CD4-positive, alpha-beta T cell (primary cell): ENCODE data around the gene PPP1CA. TPM values are rescaled to one million over a fixed set of nuclear protein-coding genes. Genes with fewer than 3 reads are reported as not detected.
A peak's percentile ranks its signal among the peaks of the same experiment; 100 is the strongest.

Source experiments
- ATAC-seq: fragments of 200-7000 bp; cut with Tn5 transposase; one replicate; pipeline ENCODE4 v1.10.0; 2022; ENCODE audit warnings: mild to moderate bottlenecking; ENCODE audit not compliant: poor library complexity
- CTCF ChIA-PET: fragments of 350-600 bp; sonication (Branson Sonifier 250); formaldehyde crosslinking; loops from one replicate; lab custom pipeline; 2021; ENCODE audit warnings: antibody characterized with exemption, inconsistent platforms; lab: Charles Lee
- POLR2A ChIA-PET: fragments of 350-600 bp; sonication (Branson Sonifier 250); formaldehyde crosslinking; loops from one replicate; lab custom pipeline; 2021; ENCODE audit warnings: antibody characterized with exemption, inconsistent platforms; lab: Charles Lee
- DNase-seq, 14 experiments: peaks; one replicate each; pipeline ENCODE4 v3.0.0-alpha.2; 2013 to 2020; ENCODE audit warnings: mixed read lengths in 2 of 14
- H3K27ac ChIP-seq, 2 donors: one replicate each; pipeline versions ENCODE4 v1.5.1 to v1.7.0; 2013; ENCODE audit warnings: low read length in 2 of 2, low read depth in 1 of 2, mild to moderate bottlenecking in 1 of 2
- H3K27me3 ChIP-seq, 2 experiments: 1 replicate in 1 of 2; 2 replicates in 1 of 2; pipeline versions ENCODE4 v1.6.1 to v1.7.0; 2013; ENCODE audit warnings: low read length in 2 of 2, control low read depth in 1 of 2, mild to moderate bottlenecking in 1 of 2, moderate library complexity in 1 of 2; ENCODE audit not compliant: insufficient read depth in 2 of 2, control insufficient read depth in 1 of 2
- H3K36me3 ChIP-seq: one replicate; pipeline ENCODE4 v1.6.1; 2013; ENCODE audit warnings: low read length, control low read depth; ENCODE audit not compliant: insufficient read depth
- H3K4me1 ChIP-seq: one replicate; pipeline ENCODE4 v1.6.1; 2013; ENCODE audit warnings: low read length, control low read depth; ENCODE audit not compliant: insufficient read depth
- H3K4me3 ChIP-seq: one replicate; pipeline ENCODE4 v1.5.1; 2013; ENCODE audit warnings: mild to moderate bottlenecking, low read length, moderate library complexity
- H3K9me3 ChIP-seq, 2 experiments: 1 replicate in 1 of 2; 2 replicates in 1 of 2; pipeline versions ENCODE4 v1.6.1 to v1.7.0; 2013; ENCODE audit warnings: low read length in 2 of 2, mild to moderate bottlenecking in 2 of 2, control low read depth in 1 of 2, moderate library complexity in 1 of 2; ENCODE audit not compliant: control insufficient read depth in 1 of 2, insufficient read depth in 1 of 2
- H3K27ac Mint-ChIP-seq: one replicate; pipeline ENCODE4 v1.8.0; 2020; ENCODE audit warnings: mixed read lengths
- H3K27me3 Mint-ChIP-seq: one replicate; pipeline ENCODE4 v1.8.0; 2021; ENCODE audit warnings: mixed read lengths
- H3K36me3 Mint-ChIP-seq: one replicate; pipeline ENCODE4 v1.8.0; 2021; ENCODE audit warnings: low read depth, mixed read lengths
- H3K4me1 Mint-ChIP-seq: one replicate; pipeline ENCODE4 v1.8.0; 2021; ENCODE audit warnings: low read depth, mixed read lengths
- H3K4me3 Mint-ChIP-seq: one replicate; pipeline ENCODE4 v1.8.0; 2020; ENCODE audit warnings: mild to moderate bottlenecking, mixed read lengths
- H3K9me3 Mint-ChIP-seq: one replicate; pipeline ENCODE4 v1.8.0; 2020; ENCODE audit warnings: mixed read lengths
- intact Hi-C, 2 experiments: fragments of 100-400 bp; cut with DNase I in 1 of 2; cut with micrococcal nuclease in 1 of 2; formaldehyde crosslinking; loops; one replicate each; pipeline versions ENCODE4 v1.15.1 to v1.9.0; 2023 to 2025; cut with DNase I, micrococcal nuclease
- total RNA-seq, 174 experiments: library from RNA in 2 of 174; stranded (reverse) in 2 of 174; gene quantifications; one replicate each; pipeline ENCODE4 v1.2.3 and lab custom pipeline; 2021 to 2026
- TF ChIP-seq, protein P1 (sequence below): fragments of 200-600 bp; IDR thresholded peaks from one replicate; pipeline ENCODE4 v1.8.0; 2022; ENCODE audit warnings: antibody characterized with exemption, mild to moderate bottlenecking

Gene PPP1CA
- total RNA-seq, 2 experiments from 2014 or later = 42.0 to 45.5 TPM

DNA sequence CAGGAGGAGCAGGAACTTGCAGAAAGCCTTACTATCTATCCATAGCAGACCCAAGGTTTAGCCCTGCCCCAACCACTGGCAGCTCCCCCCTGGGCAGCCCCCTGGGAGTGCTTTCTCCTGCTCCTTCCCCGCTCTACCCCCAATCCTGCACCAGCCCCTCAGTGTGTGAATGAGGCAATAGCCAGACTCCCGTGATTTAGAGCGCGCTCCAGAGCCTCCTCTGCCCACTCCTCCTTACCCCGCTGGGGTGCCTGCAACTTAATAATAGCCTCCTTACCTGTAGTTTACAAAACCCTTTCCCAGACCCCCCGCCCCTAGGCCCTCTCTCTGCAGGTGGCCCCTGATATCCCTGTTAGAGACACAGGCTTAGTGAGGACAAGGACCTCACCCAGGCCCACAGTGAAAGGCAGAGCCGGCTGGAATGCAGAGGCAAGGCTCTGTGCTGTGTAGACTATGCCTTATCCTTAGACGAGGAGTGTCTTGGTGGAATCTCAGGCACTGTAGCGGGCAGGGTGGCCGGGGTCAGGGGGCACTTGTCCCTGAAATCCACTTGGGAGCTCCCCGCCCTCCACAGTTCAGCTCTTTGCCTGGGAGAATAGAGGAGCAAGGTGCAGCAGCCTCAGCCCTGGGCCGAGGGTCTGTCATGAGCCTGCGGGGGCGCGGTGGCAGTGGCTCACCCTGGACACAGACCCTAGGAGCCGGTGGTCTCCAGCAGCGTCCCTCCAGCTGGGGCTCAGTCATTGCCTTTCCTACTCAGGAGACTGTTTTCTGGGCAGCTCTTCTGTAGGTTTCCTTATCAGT is 9.5 kb upstream of the PPP1CA start:
- ChIA-PET POLR2A (interaction anchor here (0.6 to 12.5 kb wide), 10 partner anchors 9 to 72 kb away, joined by 3 to 411 read pairs (median 7); partner anchors contain the start of genes AIP, CABP4, PPP1CA and PTPRCAP), CTCF (no interaction called here)
- TF ChIP-seq, protein P1, sequence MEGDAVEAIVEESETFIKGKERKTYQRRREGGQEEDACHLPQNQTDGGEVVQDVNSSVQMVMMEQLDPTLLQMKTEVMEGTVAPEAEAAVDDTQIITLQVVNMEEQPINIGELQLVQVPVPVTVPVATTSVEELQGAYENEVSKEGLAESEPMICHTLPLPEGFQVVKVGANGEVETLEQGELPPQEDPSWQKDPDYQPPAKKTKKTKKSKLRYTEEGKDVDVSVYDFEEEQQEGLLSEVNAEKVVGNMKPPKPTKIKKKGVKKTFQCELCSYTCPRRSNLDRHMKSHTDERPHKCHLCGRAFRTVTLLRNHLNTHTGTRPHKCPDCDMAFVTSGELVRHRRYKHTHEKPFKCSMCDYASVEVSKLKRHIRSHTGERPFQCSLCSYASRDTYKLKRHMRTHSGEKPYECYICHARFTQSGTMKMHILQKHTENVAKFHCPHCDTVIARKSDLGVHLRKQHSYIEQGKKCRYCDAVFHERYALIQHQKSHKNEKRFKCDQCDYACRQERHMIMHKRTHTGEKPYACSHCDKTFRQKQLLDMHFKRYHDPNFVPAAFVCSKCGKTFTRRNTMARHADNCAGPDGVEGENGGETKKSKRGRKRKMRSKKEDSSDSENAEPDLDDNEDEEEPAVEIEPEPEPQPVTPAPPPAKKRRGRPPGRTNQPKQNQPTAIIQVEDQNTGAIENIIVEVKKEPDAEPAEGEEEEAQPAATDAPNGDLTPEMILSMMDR = no peak
- intact Hi-C loops = no loop called here
- H3K27me3 Mint-ChIP-seq = no peaks in the 10 kb centered on the region
- H3K27me3 ChIP-seq = no peaks in the 10 kb centered on the region
- H3K27ac Mint-ChIP-seq = peak overlapping the region; percentile 98
- peaks cover 83% of the 10 kb centered on the region for H3K4me1 Mint-ChIP-seq
- H3K36me3 ChIP-seq = peaks cover 40% of the 10 kb centered on the region
- H3K4me3 ChIP-seq = no peak overlapping the region
- H3K9me3 ChIP-seq = no peaks in the 10 kb centered on the region
- no peak for ATAC-seq
- H3K4me1 ChIP-seq = peaks cover 98% of the 10 kb centered on the region
- peak overlapping the region; percentile 78 for H3K4me3 Mint-ChIP-seq
- peaks cover 30% of the 10 kb centered on the region for H3K36me3 Mint-ChIP-seq
- no peak for DNase-seq
- H3K9me3 Mint-ChIP-seq = no peaks in the 10 kb centered on the region
- peak overlapping the region; percentile 75 to 84 for H3K27ac ChIP-seq

DNA sequence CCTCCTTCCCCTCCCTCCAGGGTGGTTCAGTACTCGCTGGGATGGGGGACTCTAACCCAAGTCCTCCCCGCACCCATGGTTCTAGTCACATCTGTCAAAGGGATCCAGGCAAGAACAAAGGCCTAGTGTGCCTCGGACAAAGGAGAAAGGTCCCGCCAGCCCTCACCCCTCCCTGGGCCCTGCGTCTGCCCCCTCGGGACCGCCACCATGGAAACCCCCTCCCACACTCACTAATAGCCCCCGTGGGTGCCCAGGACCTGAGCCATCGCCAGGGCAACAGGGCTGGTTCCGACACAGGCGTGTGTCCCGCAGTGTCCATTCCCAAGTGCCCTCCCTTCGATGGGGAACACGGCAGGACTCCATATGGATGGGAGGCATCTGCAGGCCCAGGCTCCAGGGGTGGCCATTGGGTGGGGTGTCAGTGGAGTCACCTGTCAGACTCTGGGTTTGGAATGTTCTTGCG is 8.7 kb upstream of the PPP1CA start:
- peaks cover 35% of the 10 kb centered on the region for H3K36me3 Mint-ChIP-seq
- H3K9me3 Mint-ChIP-seq = no peaks in the 10 kb centered on the region
- intact Hi-C loops = no loop called here
- H3K4me1 Mint-ChIP-seq = peaks cover 85% of the 10 kb centered on the region
- peaks cover 48% of the 10 kb centered on the region for H3K36me3 ChIP-seq
- TF ChIP-seq, protein P1 = no peak
- no peaks in the 10 kb centered on the region for H3K9me3 ChIP-seq
- H3K27me3 ChIP-seq = no peaks in the 10 kb centered on the region
- POLR2A ChIA-PET = interaction anchor here (2.0 to 12.5 kb wide), 3 partner anchors 8 to 23 kb away, joined by 21 to 411 read pairs (median 106); partner anchors contain the start of genes PPP1CA, PTPRCAP, RPS6KB2 and TBC1D10C
- H3K27ac Mint-ChIP-seq = peak overlapping the region; percentile 98
- no peak for DNase-seq
- peak overlapping the region; percentile 75 to 84 for H3K27ac ChIP-seq
- CTCF ChIA-PET = no interaction called here
- peak overlapping the region; percentile 86 for H3K4me3 Mint-ChIP-seq
- peak overlapping the region; percentile 100 for H3K4me3 ChIP-seq
- no peak for ATAC-seq
- H3K27me3 Mint-ChIP-seq = no peaks in the 10 kb centered on the region
- peaks cover 100% of the 10 kb centered on the region for H3K4me1 ChIP-seq

DNA sequence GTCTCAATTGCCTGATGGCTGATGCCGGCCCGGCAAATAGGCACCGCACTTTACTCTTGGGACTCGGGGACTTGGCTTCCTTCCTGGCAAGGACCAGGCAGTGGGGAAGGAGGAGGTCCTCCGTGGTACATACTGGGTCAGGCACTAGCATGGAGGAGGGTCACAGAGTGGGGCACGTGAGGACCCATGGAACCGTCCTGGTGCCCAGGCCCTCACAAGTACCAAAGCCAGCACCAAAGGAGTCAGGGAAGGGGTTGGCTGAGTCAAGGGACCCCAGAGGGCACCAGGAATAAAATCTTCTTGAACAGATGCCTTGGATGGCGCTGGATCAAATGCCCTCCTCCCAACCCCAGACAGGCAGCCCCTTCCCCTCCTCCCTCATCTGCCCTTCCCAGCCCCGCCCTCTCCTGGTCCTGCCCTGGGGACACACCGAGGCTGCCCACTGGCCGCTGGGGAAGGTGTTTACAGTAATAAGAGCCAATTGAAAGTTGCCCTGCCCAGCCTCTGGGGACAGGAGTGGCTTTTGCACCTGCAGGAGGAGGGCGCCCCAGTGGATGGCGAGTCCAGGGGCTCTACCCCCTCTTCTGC is 8.2 kb upstream of the PPP1CA start:
- TF ChIP-seq, protein P1 = no peak
- H3K4me1 Mint-ChIP-seq = peaks cover 86% of the 10 kb centered on the region
- H3K27me3 ChIP-seq = no peaks in the 10 kb centered on the region
- no peaks in the 10 kb centered on the region for H3K9me3 Mint-ChIP-seq
- no peak for ATAC-seq
- peaks cover 100% of the 10 kb centered on the region for H3K4me1 ChIP-seq
- H3K27ac ChIP-seq = peak overlapping the region; percentile 75 to 84
- peaks cover 40% of the 10 kb centered on the region for H3K36me3 Mint-ChIP-seq
- H3K27ac Mint-ChIP-seq = peak overlapping the region; percentile 98
- peak overlapping the region; percentile 100 for H3K4me3 ChIP-seq
- no peaks in the 10 kb centered on the region for H3K9me3 ChIP-seq
- CTCF ChIA-PET = interaction anchor here (1.2 kb wide), 1 partner anchor 28 kb away, joined by 6 read pairs; the partner anchor contains the start of gene PTPRCAP
- peaks cover 48% of the 10 kb centered on the region for H3K36me3 ChIP-seq
- intact Hi-C loops = loop anchor here in 1 of 2 experiments (2.0 kb wide), 1 partner anchor 27 kb away; the partner anchor contains the start of gene PTPRCAP
- H3K27me3 Mint-ChIP-seq = no peaks in the 10 kb centered on the region
- DNase-seq = peak in 1 of 14 experiments; percentile 42
- peak overlapping the region; percentile 86 for H3K4me3 Mint-ChIP-seq
- POLR2A ChIA-PET = interaction anchor here (0.9 to 3.5 kb wide), 14 partner anchors 10 to 138 kb away, joined by 3 to 136 read pairs (median 14); partner anchors contain the start of genes AIP, CORO1B, POLD4 and PTPRCAP
